T47D (cell line): ENCODE measurements around the gene WNT4.
A peak's percentile ranks its signal among the peaks of the same experiment; 100 is the strongest.

Source experiments
- DNase-seq, 2 experiments: peaks; one replicate each; pipeline versions ENCODE4 v3.0.0 to v3.0.0-alpha.2; 2011 to 2012; ENCODE audit warnings: low read depth in 1 of 2, low spot score in 1 of 2
- JUND ChIP-seq: IDR thresholded peaks from 2 replicates; pipeline ENCODE4 v1.6.1; 2012; ENCODE audit warnings: low read depth
- in situ Hi-C: cut with HindIII; loops from 2 replicates; pipeline ENCODE4 v1.10.0; 2016; ENCODE audit warnings: low sequenced_read_pairs, low pct_unique_long_range_greater_than_20kb

WNT4 gene

DNA sequence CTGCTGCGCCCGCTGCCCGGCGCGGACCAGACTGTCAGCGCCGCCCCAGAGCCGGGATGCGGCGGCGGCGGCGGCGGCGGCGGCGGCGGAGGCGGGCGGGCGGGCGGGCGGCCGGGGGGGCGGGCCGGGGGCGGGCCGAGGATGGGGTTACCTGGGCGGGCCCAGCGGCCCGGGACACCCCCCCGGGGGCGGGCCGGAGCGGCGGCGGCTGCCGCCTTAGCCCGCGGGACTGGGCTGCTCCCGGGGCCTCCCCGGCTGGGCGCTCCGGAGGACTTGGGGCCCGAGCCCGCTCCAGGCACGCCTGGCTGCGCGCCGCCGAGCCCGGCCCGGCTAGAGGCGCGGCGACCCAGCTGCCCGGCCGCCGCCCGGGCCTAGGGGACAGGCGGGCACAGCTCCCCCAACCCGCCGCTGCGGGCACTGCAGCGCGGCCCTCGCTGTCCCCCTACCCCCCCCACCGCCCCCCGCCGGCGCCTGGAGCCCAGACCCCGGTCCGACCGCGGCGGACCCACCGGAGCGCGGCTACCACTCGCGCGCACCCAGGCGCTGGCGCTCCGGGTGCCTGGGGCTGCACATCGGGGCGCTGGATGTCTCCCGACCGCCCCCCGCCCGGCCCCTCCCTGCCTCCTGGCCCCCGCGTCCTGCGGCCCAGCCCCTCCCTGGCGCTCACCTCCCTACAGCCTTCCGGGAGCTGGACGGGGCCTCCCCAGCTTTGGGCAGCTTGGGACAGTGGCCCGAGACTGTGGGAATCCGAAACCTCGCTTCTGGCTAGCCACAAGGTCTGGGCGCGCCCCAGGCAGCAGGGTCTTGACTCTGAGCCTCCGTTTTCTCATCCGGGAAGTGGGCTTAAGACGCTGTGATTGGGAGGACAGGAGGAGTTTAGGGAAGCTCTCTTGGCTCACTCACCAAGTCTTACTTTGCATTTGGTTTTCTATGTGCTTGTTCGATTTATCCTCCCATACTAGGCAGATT lies at the start of gene WNT4:
WNT4 (minus strand) TSS at position 33 of the 969 bp plus-strand sequence. CDS start 175 bp downstream, outside the sequence.
- in situ Hi-C loops, result no loop called here
- DNase-seq, result peak; percentile 69 to 80
- no peak for TF ChIP-seq JUND

DNA sequence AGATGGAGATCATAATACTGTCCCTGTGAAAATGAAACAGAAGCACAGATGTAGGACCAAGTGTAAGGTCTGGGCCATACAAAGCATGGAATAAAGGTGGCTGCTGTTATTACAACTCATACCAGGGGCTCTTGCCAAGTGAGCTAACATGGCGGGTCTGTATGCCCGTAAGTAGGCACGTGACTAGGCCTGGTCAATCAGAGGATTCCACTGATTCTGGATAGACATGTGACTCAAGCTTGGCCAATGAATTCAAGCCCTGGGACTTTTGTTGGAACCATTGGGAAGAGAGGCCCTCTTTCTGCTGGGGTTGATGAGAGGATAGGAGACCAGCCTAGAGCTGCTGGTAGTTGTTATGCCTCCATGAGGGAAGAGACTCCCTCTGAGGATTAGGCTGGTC lies 47.8 kb upstream of the WNT4 start:
- in situ Hi-C loops, result no loop called here
- TF ChIP-seq JUND, result no peak
- DNase-seq, result no peak

DNA sequence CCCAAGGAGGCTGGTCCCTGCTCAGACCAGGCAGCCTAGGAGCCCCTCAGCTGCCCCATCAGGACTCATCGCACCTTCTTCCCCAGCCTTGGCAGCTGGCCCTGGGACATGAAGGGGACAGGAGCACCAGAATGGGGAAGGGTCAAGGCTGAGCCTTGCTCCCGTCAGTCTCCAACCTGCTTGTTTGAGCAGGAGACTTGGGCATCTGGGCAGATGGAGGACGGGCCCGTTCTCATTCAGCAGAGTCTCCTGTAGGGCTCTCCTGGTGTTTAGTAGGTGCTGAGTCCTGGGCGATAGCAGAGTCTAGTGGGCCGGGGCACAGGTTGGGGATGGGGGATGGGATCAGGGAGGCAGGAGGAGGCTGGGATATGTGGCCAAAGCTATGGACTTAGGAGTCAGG lies 47.4 kb upstream of the WNT4 start:
- in situ Hi-C loops, result no loop called here
- no peak for TF ChIP-seq JUND
- no peak for DNase-seq

GRCh38 chr1:22189619-22190018 lies 46.7 kb upstream of the WNT4 start:
- in situ Hi-C loops, result no loop called here
- no peak for DNase-seq
- TF ChIP-seq JUND, result no peak

DNA sequence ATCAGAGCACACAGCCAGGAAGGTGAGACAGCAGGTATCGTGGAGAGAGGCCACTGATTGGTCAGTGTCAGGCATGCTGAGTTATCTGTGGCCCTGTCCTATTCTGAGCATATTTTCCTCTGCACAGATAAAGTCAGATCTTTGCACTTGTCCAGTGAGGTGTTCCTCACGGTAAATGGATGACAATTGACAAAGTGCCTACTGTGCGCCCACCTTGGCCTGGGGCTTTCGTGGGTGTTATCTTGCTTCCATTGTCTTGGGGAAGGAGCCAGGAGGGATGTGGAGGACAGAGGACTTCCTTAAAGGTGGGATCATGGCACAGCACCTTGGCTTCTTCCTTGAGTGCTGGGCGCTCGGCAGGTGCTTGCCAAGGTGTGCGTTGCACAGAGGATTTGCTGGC lies 46.0 kb upstream of the WNT4 start:
- DNase-seq, result no peak
- in situ Hi-C loops, result no loop called here
- no peak for TF ChIP-seq JUND

DNA sequence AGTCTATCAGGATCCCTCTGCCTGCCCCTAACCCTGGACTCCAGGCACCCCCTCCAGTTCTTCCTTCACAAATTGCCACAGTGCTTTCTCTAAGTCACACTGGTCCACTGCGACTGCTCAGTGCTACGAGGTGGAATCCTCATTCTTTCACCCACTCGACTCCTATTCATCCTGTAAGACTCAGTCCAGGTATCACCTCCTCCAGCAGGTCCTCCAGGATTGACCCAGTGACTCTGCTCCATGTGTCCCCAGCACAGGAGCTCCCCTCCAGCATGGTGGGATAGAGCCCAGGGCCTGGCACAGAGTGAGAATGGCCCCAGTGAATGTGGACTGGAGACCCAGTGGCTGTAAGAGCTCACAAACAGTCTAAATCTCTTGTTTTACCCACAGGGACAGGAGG lies 45.5 kb upstream of the WNT4 start:
- no peak for DNase-seq
- TF ChIP-seq JUND, result no peak
- in situ Hi-C loops, result no loop called here

DNA sequence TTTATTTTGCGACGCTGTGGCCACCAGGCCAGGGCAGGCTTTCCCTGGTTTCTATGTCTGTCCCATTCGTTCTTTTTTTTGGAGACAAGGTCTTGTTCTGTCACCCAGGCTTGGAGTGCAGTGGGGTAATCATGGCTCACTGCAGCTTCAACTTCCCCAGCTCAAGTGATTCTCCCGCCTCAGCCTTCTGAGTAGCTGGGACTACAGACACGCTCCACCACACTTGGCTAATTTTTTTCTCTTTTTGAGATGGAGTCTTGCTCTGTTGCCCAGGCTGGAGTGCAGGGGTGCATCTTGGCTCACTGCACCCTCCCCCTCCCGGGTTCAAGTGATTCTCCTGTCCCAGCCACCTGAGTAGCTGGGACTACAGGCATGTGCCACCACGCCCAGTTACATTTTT lies 43.4 kb upstream of the WNT4 start:
- in situ Hi-C loops, result no loop called here
- no peak for TF ChIP-seq JUND
- DNase-seq, result no peak

GRCh38 chr1:22184892-22185612 lies 42.2 kb upstream of the WNT4 start:
- DNase-seq, result no peak
- no peak for TF ChIP-seq JUND
- in situ Hi-C loops, result no loop called here

DNA sequence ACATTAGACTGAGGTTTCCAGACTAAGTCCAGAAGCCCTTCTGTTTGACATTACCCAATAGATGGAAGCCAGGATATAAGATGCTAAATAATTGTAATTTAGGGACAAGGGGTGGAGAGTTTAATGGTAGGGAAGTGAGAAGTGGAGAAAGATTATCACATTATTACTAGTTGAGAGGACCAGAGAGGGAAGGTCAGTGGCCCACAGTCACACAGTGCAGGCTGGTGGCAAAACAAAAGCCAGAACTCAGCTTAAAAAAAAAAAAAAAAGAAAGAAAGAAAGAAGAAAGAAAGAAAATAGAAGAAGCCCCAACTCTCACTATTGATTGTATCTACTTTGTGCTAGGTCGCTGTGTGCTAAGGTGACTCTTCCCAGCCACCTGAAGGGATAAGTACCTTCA lies 41.6 kb upstream of the WNT4 start:
- in situ Hi-C loops, result no loop called here
- no peak for DNase-seq
- no peak for TF ChIP-seq JUND

- DNase-seq, result no peak
- TF ChIP-seq JUND, result no peak
- in situ Hi-C loops, result no loop called here
Observed at GRCh38 chr1:22182715-22183114, 39.8 kb upstream of the WNT4 start.

GRCh38 chr1:22179197-22179803 lies 36.4 kb upstream of the WNT4 start:
- DNase-seq, result no peak
- TF ChIP-seq JUND, result no peak
- in situ Hi-C loops, result no loop called here

GRCh38 chr1:22177354-22178003 lies 34.6 kb upstream of the WNT4 start:
- in situ Hi-C loops, result no loop called here
- no peak for DNase-seq
- no peak for TF ChIP-seq JUND
